Panc1 (cell line): Measurements from ENCODE around the gene C19orf44. TPM values are rescaled to one million over a fixed set of nuclear protein-coding genes. Genes with fewer than 3 reads are reported as not detected.

ENCODE experiments used
- ATAC-seq: fragments of 200-7000 bp; cut with Tn5 transposase; 2 replicates; pipeline ENCODE4 v1.9.1; 2020; ENCODE audit warnings: mild to moderate bottlenecking, moderate library complexity
- BruUV-seq: library from RNA; stranded (reverse); fragments of 400-500 nt; replicated peaks from 2 replicates; lab custom pipeline; 2021; lab: Mats Ljungman, UMichigan
- CTCF ChIA-PET: fragments of 300-600 bp; sonication (Branson Sonifier 250); formaldehyde crosslinking; loops from one replicate; lab custom pipeline; 2022; ENCODE audit warnings: antibody characterized with exemption; lab: Charles Lee
- POLR2A ChIA-PET: fragments of 300-600 bp; sonication (Branson Sonifier 250); formaldehyde crosslinking; loops from one replicate; lab custom pipeline; 2022; ENCODE audit warnings: antibody characterized with exemption; lab: Charles Lee
- DNase-seq: peaks from one replicate; pipeline ENCODE4 v3.0.0-alpha.2; 2010; ENCODE audit warnings: low read depth, low spot score
- H3K27ac ChIP-seq: 2 replicates; pipeline ENCODE4 v1.5.1; 2011; ENCODE audit warnings: mild to moderate bottlenecking, low read length, inconsistent platforms
- H3K27me3 ChIP-seq: fragments of 200-500 bp; sonication (Bioruptor generic); 2 replicates; pipeline ENCODE4 v1.6.0; 2014; ENCODE audit warnings: low read length, inconsistent platforms; ENCODE audit not compliant: control insufficient read depth, insufficient read depth
- H3K36me3 ChIP-seq: fragments of 200-500 bp; sonication (Bioruptor generic); 2 replicates; pipeline ENCODE4 v1.5.1; 2014; ENCODE audit warnings: inconsistent platforms, mild to moderate bottlenecking, low read length, moderate library complexity; ENCODE audit not compliant: control insufficient read depth, insufficient read depth
- H3K4me1 ChIP-seq: 2 replicates; pipeline ENCODE4 v1.5.1; 2011; ENCODE audit warnings: inconsistent platforms, mild to moderate bottlenecking, low read length, moderate library complexity; ENCODE audit not compliant: control insufficient read depth, insufficient read depth
- H3K4me3 ChIP-seq, 2 experiments: 2 replicates each; pipeline ENCODE4 v1.5.1; 2011 to 2012; ENCODE audit warnings: low read depth in 2 of 2, low read length in 2 of 2, mild to moderate bottlenecking in 2 of 2, inconsistent platforms in 1 of 2, moderate library complexity in 1 of 2
- H3K9me3 ChIP-seq: fragments of 200-500 bp; sonication (Bioruptor generic); 2 replicates; pipeline ENCODE4 v1.5.1; 2014; ENCODE audit warnings: low read depth, mild to moderate bottlenecking, inconsistent platforms, low read length, moderate library complexity; ENCODE audit not compliant: control insufficient read depth, insufficient read depth
- POLR2AphosphoS5 ChIP-seq: IDR thresholded peaks from 2 replicates; pipeline ENCODE4 v1.6.1; 2012; ENCODE audit warnings: mild to moderate bottlenecking, low read depth, low read length, moderate library complexity
- SIN3A ChIP-seq: IDR thresholded peaks from 2 replicates; pipeline ENCODE4 v1.6.1; 2012; ENCODE audit warnings: low read depth, mild to moderate bottlenecking, low read length, moderate library complexity, borderline replicate concordance; ENCODE audit not compliant: insufficient read depth
- TCF7L2 ChIP-seq: IDR thresholded peaks from 2 replicates; pipeline ENCODE4 v1.6.1; 2011; ENCODE audit warnings: mild to moderate bottlenecking, low read depth, low read length, inconsistent platforms
- in situ Hi-C: cut with HindIII; loops from 2 replicates; pipeline ENCODE4 v1.10.0; 2016; ENCODE audit warnings: low sequenced_read_pairs, low pct_unique_long_range_greater_than_20kb
- intact Hi-C: fragments of 100-400 bp; cut with micrococcal nuclease; formaldehyde crosslinking; loops from one replicate; pipeline ENCODE4 v1.10.0; 2022; ENCODE audit not compliant: unreplicated experiment
- total RNA-seq: library from RNA; stranded (reverse); gene quantifications from one replicate; pipeline ENCODE4 v1.2.1, GENCODE V29; 2021; ENCODE audit not compliant: unreplicated experiment
- TF ChIP-seq, protein P1 (sequence below), 2 experiments: IDR thresholded peaks; 2 replicates each; pipeline ENCODE4 v1.6.1; 2011 to 2012; ENCODE audit warnings: low read depth in 2 of 2, control low read depth in 1 of 2, low read length in 1 of 2, mild to moderate bottlenecking in 1 of 2, moderate library complexity in 1 of 2; ENCODE audit not compliant: insufficient read depth in 1 of 2
- TF ChIP-seq, protein P2 (sequence below): fragments of 450-650 bp; IDR thresholded peaks from 2 replicates; pipeline ENCODE4 v1.5.1; 2017; ENCODE audit warnings: mild to moderate bottlenecking

The C19orf44 gene
- total RNA-seq, 1 experiment from 2014 or later, result 4.4 TPM

DNA sequence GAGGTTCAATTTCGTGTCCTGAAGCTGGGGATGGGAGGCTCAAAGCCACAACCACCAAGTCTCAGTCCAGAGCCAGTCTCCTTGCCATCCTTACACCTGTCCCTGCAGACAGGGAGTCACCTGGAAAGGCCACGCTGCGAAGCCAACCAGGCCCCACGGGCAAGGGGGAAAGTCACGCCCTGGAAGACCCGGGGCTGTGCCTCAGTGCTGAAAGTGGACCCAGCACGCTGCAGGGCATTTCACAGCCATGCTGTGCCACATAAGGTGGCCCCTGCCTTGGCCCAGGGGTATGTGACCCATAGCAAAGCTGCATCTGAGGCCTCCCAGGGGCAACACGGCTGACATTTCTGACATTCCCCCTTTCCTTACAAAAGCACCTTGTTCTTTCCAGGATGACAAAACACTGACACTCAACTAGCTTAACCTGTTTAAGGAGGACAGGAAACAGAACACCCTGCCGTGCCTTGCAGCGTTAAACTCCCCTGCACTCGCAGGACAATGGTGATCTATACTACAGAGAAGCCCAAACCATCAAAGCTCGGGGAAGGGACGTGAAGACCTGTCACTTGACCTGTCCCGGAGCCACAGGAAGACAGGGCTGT, 31.2 kb downstream of the C19orf44 start:
- TF ChIP-seq, protein P1, sequence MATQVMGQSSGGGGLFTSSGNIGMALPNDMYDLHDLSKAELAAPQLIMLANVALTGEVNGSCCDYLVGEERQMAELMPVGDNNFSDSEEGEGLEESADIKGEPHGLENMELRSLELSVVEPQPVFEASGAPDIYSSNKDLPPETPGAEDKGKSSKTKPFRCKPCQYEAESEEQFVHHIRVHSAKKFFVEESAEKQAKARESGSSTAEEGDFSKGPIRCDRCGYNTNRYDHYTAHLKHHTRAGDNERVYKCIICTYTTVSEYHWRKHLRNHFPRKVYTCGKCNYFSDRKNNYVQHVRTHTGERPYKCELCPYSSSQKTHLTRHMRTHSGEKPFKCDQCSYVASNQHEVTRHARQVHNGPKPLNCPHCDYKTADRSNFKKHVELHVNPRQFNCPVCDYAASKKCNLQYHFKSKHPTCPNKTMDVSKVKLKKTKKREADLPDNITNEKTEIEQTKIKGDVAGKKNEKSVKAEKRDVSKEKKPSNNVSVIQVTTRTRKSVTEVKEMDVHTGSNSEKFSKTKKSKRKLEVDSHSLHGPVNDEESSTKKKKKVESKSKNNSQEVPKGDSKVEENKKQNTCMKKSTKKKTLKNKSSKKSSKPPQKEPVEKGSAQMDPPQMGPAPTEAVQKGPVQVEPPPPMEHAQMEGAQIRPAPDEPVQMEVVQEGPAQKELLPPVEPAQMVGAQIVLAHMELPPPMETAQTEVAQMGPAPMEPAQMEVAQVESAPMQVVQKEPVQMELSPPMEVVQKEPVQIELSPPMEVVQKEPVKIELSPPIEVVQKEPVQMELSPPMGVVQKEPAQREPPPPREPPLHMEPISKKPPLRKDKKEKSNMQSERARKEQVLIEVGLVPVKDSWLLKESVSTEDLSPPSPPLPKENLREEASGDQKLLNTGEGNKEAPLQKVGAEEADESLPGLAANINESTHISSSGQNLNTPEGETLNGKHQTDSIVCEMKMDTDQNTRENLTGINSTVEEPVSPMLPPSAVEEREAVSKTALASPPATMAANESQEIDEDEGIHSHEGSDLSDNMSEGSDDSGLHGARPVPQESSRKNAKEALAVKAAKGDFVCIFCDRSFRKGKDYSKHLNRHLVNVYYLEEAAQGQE (IDR thresholded peaks at IDR 0.05; ENCODE audit: insufficient read depth in 1 of 2, low read depth in 2 of 2, low read length in 1 of 2), result no peak
- TF ChIP-seq, protein P2, sequence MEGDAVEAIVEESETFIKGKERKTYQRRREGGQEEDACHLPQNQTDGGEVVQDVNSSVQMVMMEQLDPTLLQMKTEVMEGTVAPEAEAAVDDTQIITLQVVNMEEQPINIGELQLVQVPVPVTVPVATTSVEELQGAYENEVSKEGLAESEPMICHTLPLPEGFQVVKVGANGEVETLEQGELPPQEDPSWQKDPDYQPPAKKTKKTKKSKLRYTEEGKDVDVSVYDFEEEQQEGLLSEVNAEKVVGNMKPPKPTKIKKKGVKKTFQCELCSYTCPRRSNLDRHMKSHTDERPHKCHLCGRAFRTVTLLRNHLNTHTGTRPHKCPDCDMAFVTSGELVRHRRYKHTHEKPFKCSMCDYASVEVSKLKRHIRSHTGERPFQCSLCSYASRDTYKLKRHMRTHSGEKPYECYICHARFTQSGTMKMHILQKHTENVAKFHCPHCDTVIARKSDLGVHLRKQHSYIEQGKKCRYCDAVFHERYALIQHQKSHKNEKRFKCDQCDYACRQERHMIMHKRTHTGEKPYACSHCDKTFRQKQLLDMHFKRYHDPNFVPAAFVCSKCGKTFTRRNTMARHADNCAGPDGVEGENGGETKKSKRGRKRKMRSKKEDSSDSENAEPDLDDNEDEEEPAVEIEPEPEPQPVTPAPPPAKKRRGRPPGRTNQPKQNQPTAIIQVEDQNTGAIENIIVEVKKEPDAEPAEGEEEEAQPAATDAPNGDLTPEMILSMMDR, result no peak
- TF ChIP-seq TCF7L2, result no peak
- no peak for TF ChIP-seq SIN3A
- no peak for TF ChIP-seq POLR2AphosphoS5
- peaks cover 3% of the 10 kb centered on the region; the same call in 1 of the 2 replicates for H3K36me3 ChIP-seq
- no peak for DNase-seq
- in situ Hi-C loops, result no loop called here
- no peak overlapping the region for H3K4me3 ChIP-seq
- H3K4me1 ChIP-seq, result no peaks in the 10 kb centered on the region
- BruUV-seq, result no TSS peak
- H3K27ac ChIP-seq, result no peak overlapping the region
- intact Hi-C loops, result no loop called here
- ATAC-seq, result no peak
- no peaks in the 10 kb centered on the region for H3K9me3 ChIP-seq
- POLR2A ChIA-PET, result no interaction called here
- H3K27me3 ChIP-seq, result no peaks in the 10 kb centered on the region
- CTCF ChIA-PET, result no interaction called here

DNA sequence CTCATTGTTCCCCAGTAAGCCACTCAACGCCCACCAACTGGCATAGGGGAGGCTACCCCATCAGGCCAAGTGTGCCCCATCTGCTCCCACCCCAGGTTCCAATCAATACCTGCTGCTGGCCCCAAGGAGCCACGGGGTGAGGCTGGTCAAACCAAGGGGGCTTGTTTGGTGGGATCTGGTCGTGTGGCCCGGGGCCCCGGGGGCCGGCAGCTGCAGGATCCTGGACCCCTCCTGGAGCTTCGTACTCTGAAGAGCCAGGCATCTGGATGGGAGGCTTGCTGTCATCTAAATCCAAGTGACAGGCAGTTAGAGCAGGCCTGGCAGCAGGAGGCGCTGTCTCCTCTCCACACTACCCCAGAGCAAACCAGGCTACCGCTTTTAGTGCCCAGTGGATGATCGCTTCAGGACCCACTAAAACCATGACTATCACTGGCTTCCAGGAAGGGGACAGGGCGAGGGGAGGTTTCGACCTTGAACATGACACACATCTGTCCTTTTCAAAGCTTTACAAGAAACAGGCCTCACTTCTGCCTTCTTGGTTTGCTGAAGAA, 31.9 kb downstream of the C19orf44 start:
- H3K27ac ChIP-seq, result no peak overlapping the region
- ATAC-seq, result no peak
- no peaks in the 10 kb centered on the region for H3K4me1 ChIP-seq
- intact Hi-C loops, result no loop called here
- H3K9me3 ChIP-seq, result no peaks in the 10 kb centered on the region
- no peaks in the 10 kb centered on the region for H3K27me3 ChIP-seq
- in situ Hi-C loops, result no loop called here
- ChIA-PET CTCF (no interaction called here), POLR2A (no interaction called here)
- TF ChIP-seq POLR2AphosphoS5 (no peak), TCF7L2 (no peak), SIN3A (no peak)
- TF ChIP-seq, protein P2, result no peak; the same call in 1 of the 2 replicates
- TF ChIP-seq, protein P1 (IDR thresholded peaks at IDR 0.05; ENCODE audit: insufficient read depth in 1 of 2, low read depth in 2 of 2, low read length in 1 of 2), result no peak
- DNase-seq, result no peak
- peaks cover 3% of the 10 kb centered on the region; the same call in 1 of the 2 replicates for H3K36me3 ChIP-seq
- BruUV-seq, result TSS peak; percentile 55
- H3K4me3 ChIP-seq, result no peak overlapping the region
